IMR-90 (cell line): ENCODE data around the gene ARHGAP45. TPM values are rescaled to one million over a fixed set of nuclear protein-coding genes. Genes with fewer than 3 reads are reported as not detected.

Source experiments
- ATAC-seq: fragments of 200-7000 bp; cut with Tn5 transposase; 2 replicates; pipeline ENCODE4 v1.9.1; 2020; ENCODE audit warnings: low read depth, mild to moderate bottlenecking, moderate library complexity
- BruUV-seq: library from RNA; stranded (reverse); fragments of 400-500 nt; replicated peaks from 2 replicates; lab custom pipeline; 2021; lab: Mats Ljungman, UMichigan
- CTCF ChIA-PET: fragments of 300-600 bp; formaldehyde crosslinking; extraction: SDS; loops from one replicate; lab custom pipeline; 2021; ENCODE audit warnings: antibody characterized with exemption; lab: Yijun Ruan, JAX
- POLR2A ChIA-PET: fragments of 300-600 bp; sonication (Branson Sonifier 250); formaldehyde crosslinking; loops from one replicate; lab custom pipeline; 2022; ENCODE audit warnings: antibody characterized with exemption; ENCODE audit not compliant: unreplicated experiment; lab: Charles Lee
- DNase-seq: peaks from one replicate; pipeline ENCODE4 v3.0.0; 2013
- H2AFZ ChIP-seq: replicated peaks from 2 replicates; pipeline ENCODE3; 2013; ENCODE audit warnings: low read length, mild to moderate bottlenecking; ENCODE audit not compliant: poor library complexity
- H2AK5ac ChIP-seq: 2 replicates; pipeline ENCODE4 v1.6.1; 2013; ENCODE audit warnings: low read depth, low read length, inconsistent platforms
- H2AK9ac ChIP-seq: replicated peaks from 2 replicates; pipeline ENCODE3; 2013; ENCODE audit warnings: mild to moderate bottlenecking, low read depth, low read length, moderate library complexity; ENCODE audit not compliant: poor library complexity
- H2BK120ac ChIP-seq: 2 replicates; pipeline ENCODE4 v1.6.1; 2013; ENCODE audit warnings: low read depth, low read length, inconsistent platforms
- H2BK15ac ChIP-seq: 3 replicates; pipeline ENCODE4 v1.6.1; 2013; ENCODE audit warnings: low read depth, low read length, inconsistent platforms
- H2BK20ac ChIP-seq: 2 replicates; pipeline ENCODE4 v1.6.1; 2013; ENCODE audit warnings: low read depth, mild to moderate bottlenecking, inconsistent platforms, low read length, moderate library complexity
- H2BK5ac ChIP-seq: 2 replicates; pipeline ENCODE4 v1.6.1; 2013; ENCODE audit warnings: mild to moderate bottlenecking, low read depth, low read length, inconsistent platforms; ENCODE audit not compliant: poor library complexity, severe bottlenecking
- H3K14ac ChIP-seq: replicated peaks from 2 replicates; pipeline ENCODE4 v1.6.1; 2013; ENCODE audit warnings: low read depth, low read length, inconsistent platforms
- H3K18ac ChIP-seq: 2 replicates; pipeline ENCODE4 v1.6.1; 2013; ENCODE audit warnings: low read depth, low read length, control low read depth
- H3K23ac ChIP-seq: 2 replicates; pipeline ENCODE4 v1.6.1; 2013; ENCODE audit warnings: low read depth, low read length, inconsistent platforms
- H3K27ac ChIP-seq: 2 replicates; pipeline ENCODE4 v1.5.1; 2013; ENCODE audit warnings: mild to moderate bottlenecking, control low read depth, low read length; ENCODE audit not compliant: insufficient read depth
- H3K27me3 ChIP-seq: 2 replicates; pipeline ENCODE4 v1.6.1; 2013; ENCODE audit warnings: low read length; ENCODE audit not compliant: control insufficient read depth, insufficient read depth
- H3K36me3 ChIP-seq: 2 replicates; pipeline ENCODE4 v1.6.1; 2013; ENCODE audit warnings: low read length, mixed read lengths; ENCODE audit not compliant: control insufficient read depth, insufficient read depth
- H3K4ac ChIP-seq: 2 replicates; pipeline ENCODE4 v1.6.1; 2013; ENCODE audit warnings: low read depth, low read length, inconsistent platforms
- H3K4me1 ChIP-seq: 2 replicates; pipeline ENCODE4 v1.6.1; 2013; ENCODE audit warnings: low read length, mixed read lengths; ENCODE audit not compliant: control insufficient read depth, insufficient read depth
- H3K4me2 ChIP-seq: 2 replicates; pipeline ENCODE4 v1.6.1; 2013; ENCODE audit warnings: low read depth, mild to moderate bottlenecking, control low read depth, low read length, moderate library complexity
- H3K4me3 ChIP-seq: 2 replicates; pipeline ENCODE4 v1.5.1; 2013; ENCODE audit warnings: low read depth, mild to moderate bottlenecking, control low read depth, low read length, moderate library complexity; ENCODE audit not compliant: insufficient read depth
- H3K56ac ChIP-seq: 2 replicates; pipeline ENCODE4 v1.6.1; 2013; ENCODE audit warnings: low read length, inconsistent platforms; ENCODE audit not compliant: insufficient read depth; ENCODE audit errors: extremely low read depth
- H3K79me1 ChIP-seq, 2 experiments: 2 replicates each; pipeline ENCODE4 v1.6.1; 2013; ENCODE audit warnings: low read length in 2 of 2, inconsistent platforms in 1 of 2, low read depth in 1 of 2
- H3K9ac ChIP-seq: 2 replicates; pipeline ENCODE4 v1.6.1; 2013; ENCODE audit warnings: low read depth, low read length, control low read depth
- H3K9me1 ChIP-seq: 2 replicates; pipeline ENCODE4 v1.6.1; 2013; ENCODE audit warnings: low read length, inconsistent platforms; ENCODE audit not compliant: insufficient read depth
- H3K9me3 ChIP-seq: 2 replicates; pipeline ENCODE4 v1.6.1; 2013; ENCODE audit warnings: low read length; ENCODE audit not compliant: control insufficient read depth, insufficient read depth
- H4K20me1 ChIP-seq: 2 replicates; pipeline ENCODE4 v1.6.1; 2013; ENCODE audit warnings: low read length, inconsistent platforms; ENCODE audit not compliant: insufficient read depth
- H4K5ac ChIP-seq: 2 replicates; pipeline ENCODE4 v1.6.1; 2013; ENCODE audit warnings: mild to moderate bottlenecking, low read depth, low read length, control low read depth
- H4K8ac ChIP-seq, 2 experiments: 2 replicates each; pipeline ENCODE4 v1.6.1; 2013; ENCODE audit warnings: low read depth in 2 of 2, low read length in 2 of 2, control low read depth in 1 of 2, inconsistent platforms in 1 of 2
- H4K91ac ChIP-seq: 2 replicates; pipeline ENCODE4 v1.6.1; 2013; ENCODE audit warnings: low read depth, low read length, inconsistent platforms; ENCODE audit not compliant: insufficient read depth
- BHLHE40 ChIP-seq: fragments of 150-350 bp; IDR thresholded peaks from 2 replicates; pipeline ENCODE4 v1.6.1; 2016; ENCODE audit warnings: mild to moderate bottlenecking, low read depth, low read length
- CEBPB ChIP-seq: IDR thresholded peaks from 2 replicates; pipeline ENCODE4 v1.6.1; 2012; ENCODE audit warnings: low read depth, low read length, improper control_type of control experiment
- CHD1 ChIP-seq: IDR thresholded peaks from 2 replicates; pipeline ENCODE4 v1.6.1; 2012; ENCODE audit warnings: low read depth, low read length, improper control_type of control experiment
- ELK1 ChIP-seq: fragments of 150-350 bp; IDR thresholded peaks from 2 replicates; pipeline ENCODE4 v1.6.1; 2016; ENCODE audit warnings: low read depth, mild to moderate bottlenecking, low read length, moderate library complexity, borderline replicate concordance
- FOS ChIP-seq: fragments of 150-350 bp; IDR thresholded peaks from 2 replicates; pipeline ENCODE4 v1.6.1; 2016; ENCODE audit warnings: low read depth, low read length
- MAFK ChIP-seq: IDR thresholded peaks from 2 replicates; pipeline ENCODE4 v1.6.1; 2012; ENCODE audit warnings: low read depth, low read length, improper control_type of control experiment
- MAZ ChIP-seq: IDR thresholded peaks from 2 replicates; pipeline ENCODE4 v1.6.1; 2012; ENCODE audit warnings: low read depth, mild to moderate bottlenecking, low read length, improper control_type of control experiment, moderate library complexity, borderline replicate concordance
- MXI1 ChIP-seq: IDR thresholded peaks from 2 replicates; pipeline ENCODE4 v1.6.1; 2012; ENCODE audit warnings: low read depth, mild to moderate bottlenecking, low read length, moderate library complexity, borderline replicate concordance
- NFE2L2 ChIP-seq: fragments of 150-350 bp; IDR thresholded peaks from 2 replicates; pipeline ENCODE4 v1.6.1; 2016; ENCODE audit warnings: low read depth, mild to moderate bottlenecking, low read length
- POLR2A ChIP-seq: IDR thresholded peaks from 2 replicates; pipeline ENCODE4 v1.6.1; 2012; ENCODE audit warnings: mild to moderate bottlenecking, low read depth, low read length
- RAD21 ChIP-seq: IDR thresholded peaks from 2 replicates; pipeline ENCODE4 v1.6.1; 2012; ENCODE audit warnings: low read length, improper control_type of control experiment
- RCOR1 ChIP-seq: IDR thresholded peaks from 2 replicates; pipeline ENCODE4 v1.6.1; 2012; ENCODE audit warnings: mild to moderate bottlenecking, low read length, improper control_type of control experiment; ENCODE audit not compliant: insufficient replicate concordance
- RFX5 ChIP-seq: IDR thresholded peaks from 2 replicates; pipeline ENCODE4 v1.8.0; 2012; ENCODE audit warnings: low read depth, mild to moderate bottlenecking, low read length, moderate library complexity
- SMC3 ChIP-seq: fragments of 150-350 bp; IDR thresholded peaks from 2 replicates; pipeline ENCODE4 v1.6.1; 2016; ENCODE audit warnings: low read depth, mild to moderate bottlenecking, antibody characterized with exemption, low read length, moderate library complexity
- USF2 ChIP-seq: fragments of 150-350 bp; IDR thresholded peaks from 2 replicates; pipeline ENCODE4 v1.6.1; 2017; ENCODE audit warnings: mild to moderate bottlenecking, antibody characterized with exemption, low read length, low read depth
- WGBS, 2 experiments: methylation state at CpG; one replicate each; pipeline versions ENCODE4 v1.1.5 to v1.1.7; 2013; ENCODE audit warnings: missing lambda C conversion rate in 2 of 2; ENCODE audit not compliant: insufficient read length in 1 of 2; ENCODE audit errors: extremely low coverage in 2 of 2; 5-methylcytosine and 5-hydroxymethylcytosine counted together
- dilution Hi-C: fragments of 300-500 bp; cut with HindIII; formaldehyde crosslinking; loops from one replicate; pipeline ENCODE4 v1.14.3; 2018; ENCODE audit warnings: low sequenced_read_pairs; ENCODE audit not compliant: unreplicated experiment
- in situ Hi-C: fragments of 300-500 bp; cut with MboI; formaldehyde crosslinking; loops from 3 replicates; pipeline ENCODE4 v1.14.3; 2019; ENCODE audit warnings: low sequenced_read_pairs, inconsistent platforms, mixed read lengths
- intact Hi-C: fragments of 100-400 bp; cut with micrococcal nuclease; formaldehyde crosslinking; loops from 2 replicates; pipeline ENCODE4 v1.10.0; 2022
- polyA plus RNA-seq, 3 experiments: library from polyadenylated mRNA; depleted of rRNA; stranded (reverse); fragments of >200 nt; gene quantifications; 2 replicates each; pipeline ENCODE4 v1.2.3, GENCODE V29; 2012; ENCODE audit warnings: low replicate concordance in 1 of 3
- total RNA-seq: library from RNA; depleted of rRNA; stranded (reverse); fragments of >200 nt; gene quantifications from 2 replicates; pipeline ENCODE4 v1.2.3, GENCODE V29; 2012
- TF ChIP-seq, protein P1 (sequence below): conservative IDR thresholded peaks from 2 replicates; pipeline ENCODE4 v1.5.1; 2012; ENCODE audit warnings: mild to moderate bottlenecking, low read depth, low read length, improper control_type of control experiment

ARHGAP45 gene
- total and polyA plus RNA-seq, 2 of the 4 experiments (the other 2 are of a cell fraction): 1.3 to 1.7 TPM

DNA sequence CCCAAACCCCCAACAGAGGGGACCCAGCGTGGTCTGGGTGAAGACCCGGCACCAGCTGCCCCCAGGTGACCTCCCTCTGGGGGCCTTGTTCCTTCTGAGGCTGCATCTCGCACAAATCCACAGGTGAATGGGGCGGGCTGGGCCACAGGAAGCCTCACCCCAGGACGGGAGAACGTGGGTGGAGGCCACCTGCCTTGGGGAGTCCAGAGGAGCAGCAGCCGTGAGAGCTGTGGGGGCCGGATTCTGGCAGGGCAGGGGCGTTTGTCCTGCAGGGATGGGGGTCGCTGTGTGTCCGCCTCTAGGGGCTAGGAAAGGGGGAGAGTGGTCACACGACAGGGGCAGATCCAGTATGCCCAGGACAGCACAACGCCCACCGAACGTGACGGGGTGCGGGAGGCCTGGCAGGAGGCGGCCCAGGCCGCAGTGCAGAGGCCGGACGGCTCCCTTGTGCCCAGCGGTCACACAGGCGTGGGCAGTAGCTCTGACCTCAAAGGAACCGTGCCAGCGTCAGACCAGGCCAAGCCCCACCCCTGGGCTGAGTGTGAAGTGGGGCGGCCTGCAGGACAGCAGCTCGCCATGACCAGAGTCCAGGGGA, 21.5 kb downstream of the ARHGAP45 start:
- in situ Hi-C loops (no loop called here), intact Hi-C loops (no loop called here), dilution Hi-C loops (no loop called here)
- H2BK20ac ChIP-seq: no peak overlapping the region
- peaks cover 41% of the 10 kb centered on the region for H3K36me3 ChIP-seq
- no peak overlapping the region for H3K4me3 ChIP-seq
- no peak overlapping the region for H3K4me2 ChIP-seq
- H2BK120ac ChIP-seq: no peak overlapping the region
- no peak overlapping the region for H2AFZ ChIP-seq
- no peak overlapping the region for H4K5ac ChIP-seq
- WGBS, 2 experiments: 93% methylated on average over 18 of the region's 27 CpGs; no CpG with 5 or more reads in 1 of the 2 experiments
- CTCF ChIA-PET: interaction anchor here (0.6 kb wide), 3 partner anchors 9 to 106 kb away, joined by 3 to 4 read pairs (median 3); no protein-coding TSS in a partner anchor
- H3K9me3 ChIP-seq: no peaks in the 10 kb centered on the region
- BruUV-seq: no TSS peak
- H2AK5ac ChIP-seq: no peak overlapping the region
- no peak overlapping the region for H2AK9ac ChIP-seq
- H3K9me1 ChIP-seq: no peaks in the 10 kb centered on the region
- no peak for ATAC-seq
- H4K8ac ChIP-seq: no peak overlapping the region
- H2BK15ac ChIP-seq: no peak overlapping the region
- H3K23ac ChIP-seq: no peak overlapping the region
- TF ChIP-seq ELK1: no peak
- no peak for TF ChIP-seq RFX5
- no peak for TF ChIP-seq NFE2L2
- no peak for TF ChIP-seq SMC3
- no peak for TF ChIP-seq CEBPB
- no peak for TF ChIP-seq USF2
- no peak for TF ChIP-seq MXI1
- no peak for TF ChIP-seq FOS
- TF ChIP-seq CHD1: no peak
- TF ChIP-seq RAD21: no peak
- no peak for TF ChIP-seq RCOR1
- TF ChIP-seq, protein P1, sequence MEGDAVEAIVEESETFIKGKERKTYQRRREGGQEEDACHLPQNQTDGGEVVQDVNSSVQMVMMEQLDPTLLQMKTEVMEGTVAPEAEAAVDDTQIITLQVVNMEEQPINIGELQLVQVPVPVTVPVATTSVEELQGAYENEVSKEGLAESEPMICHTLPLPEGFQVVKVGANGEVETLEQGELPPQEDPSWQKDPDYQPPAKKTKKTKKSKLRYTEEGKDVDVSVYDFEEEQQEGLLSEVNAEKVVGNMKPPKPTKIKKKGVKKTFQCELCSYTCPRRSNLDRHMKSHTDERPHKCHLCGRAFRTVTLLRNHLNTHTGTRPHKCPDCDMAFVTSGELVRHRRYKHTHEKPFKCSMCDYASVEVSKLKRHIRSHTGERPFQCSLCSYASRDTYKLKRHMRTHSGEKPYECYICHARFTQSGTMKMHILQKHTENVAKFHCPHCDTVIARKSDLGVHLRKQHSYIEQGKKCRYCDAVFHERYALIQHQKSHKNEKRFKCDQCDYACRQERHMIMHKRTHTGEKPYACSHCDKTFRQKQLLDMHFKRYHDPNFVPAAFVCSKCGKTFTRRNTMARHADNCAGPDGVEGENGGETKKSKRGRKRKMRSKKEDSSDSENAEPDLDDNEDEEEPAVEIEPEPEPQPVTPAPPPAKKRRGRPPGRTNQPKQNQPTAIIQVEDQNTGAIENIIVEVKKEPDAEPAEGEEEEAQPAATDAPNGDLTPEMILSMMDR: no peak
- no peak for TF ChIP-seq BHLHE40
- no peak for TF ChIP-seq POLR2A
- no peak for TF ChIP-seq MAZ
- TF ChIP-seq MAFK: no peak
- no peak overlapping the region for H4K91ac ChIP-seq
- H3K14ac ChIP-seq: no peak overlapping the region
- no peak for DNase-seq
- POLR2A ChIA-PET: no interaction called here
- H3K79me1 ChIP-seq: peaks cover 0 to 14% of the 10 kb centered on the region in 2 experiments; a peak in 2 of 4 replicates
- peaks cover 15% of the 10 kb centered on the region for H4K20me1 ChIP-seq
- no peaks in the 10 kb centered on the region; the same call in 1 of the 2 replicates for H3K4me1 ChIP-seq
- H3K4ac ChIP-seq: no peak overlapping the region
- H3K9ac ChIP-seq: no peak overlapping the region
- H3K27me3 ChIP-seq: no peaks in the 10 kb centered on the region
- H3K27ac ChIP-seq: no peak overlapping the region
- no peak overlapping the region for H2BK5ac ChIP-seq
- no peak overlapping the region for H3K56ac ChIP-seq
- H3K18ac ChIP-seq: no peak overlapping the region
